Iris pigment epithelial cell (primary cell): ENCODE results near the gene GCNT3.

ENCODE experiments used
- DNase-seq: peaks from one replicate; pipeline ENCODE4 v3.0.0-alpha.2; 2011; ENCODE audit warnings: low read depth

Gene GCNT3

GRCh38 chr15:59611276-59612260 lies at the start of gene GCNT3:
GCNT3 (plus strand) TSS chr15:59611783; CDS start chr15:59618239, 6,456 bp downstream.
- DNase-seq = peak; percentile 61

- DNase-seq = no peak
Measured at GRCh38 chr15:59562448-59563186, 49.0 kb upstream of the GCNT3 start.

GRCh38 chr15:59565299-59565698 lies 46.3 kb upstream of the GCNT3 start:
- DNase-seq = no peak

- DNase-seq = no peak
Measured at GRCh38 chr15:59567324-59567723, 44.3 kb upstream of the GCNT3 start.

GRCh38 chr15:59569477-59569876 lies 42.1 kb upstream of the GCNT3 start:
- no peak for DNase-seq

- no peak for DNase-seq
Measured at GRCh38 chr15:59570315-59570714, 41.3 kb upstream of the GCNT3 start.

GRCh38 chr15:59571606-59572005 lies 40.0 kb upstream of the GCNT3 start:
- no peak for DNase-seq

GRCh38 chr15:59583088-59583487 lies 28.5 kb upstream of the GCNT3 start:
- no peak for DNase-seq

GRCh38 chr15:59587085-59587826 lies 24.3 kb upstream of the GCNT3 start:
- DNase-seq = no peak

- no peak for DNase-seq
Measured at GRCh38 chr15:59590027-59590426, 21.6 kb upstream of the GCNT3 start.

GRCh38 chr15:59591356-59591755 lies 20.2 kb upstream of the GCNT3 start:
- DNase-seq = no peak

GRCh38 chr15:59594493-59594942 lies 17.1 kb upstream of the GCNT3 start:
- peak; percentile 97 for DNase-seq

GRCh38 chr15:59594991-59595390 lies 16.6 kb upstream of the GCNT3 start:
- no peak for DNase-seq

GRCh38 chr15:59595434-59595915 lies 16.1 kb upstream of the GCNT3 start:
- no peak for DNase-seq

- no peak for DNase-seq
Measured at GRCh38 chr15:59596640-59597039, 14.9 kb upstream of the GCNT3 start.

- no peak for DNase-seq
Measured at GRCh38 chr15:59598461-59598860, 13.1 kb upstream of the GCNT3 start.

GRCh38 chr15:59605994-59606393 lies 5.6 kb upstream of the GCNT3 start:
- DNase-seq = no peak

GRCh38 chr15:59609730-59610712 lies 1.6 kb upstream of the GCNT3 start:
- no peak for DNase-seq

- no peak for DNase-seq
Measured at GRCh38 chr15:59614153-59614552, 2.6 kb downstream of the GCNT3 start.

- no peak for DNase-seq
Measured at GRCh38 chr15:59615661-59616060, 4.1 kb downstream of the GCNT3 start.

GRCh38 chr15:59616379-59616778 lies 4.8 kb downstream of the GCNT3 start:
- DNase-seq = no peak
